IPS-18a (cell line): ENCODE results near the gene PCYT1B.
"Not testable (repeated sequence)": the region's sequence is repeated elsewhere in the genome, so short reads cannot be mapped to it uniquely, and the experiment has no call there.

Experiments used
- H3K27ac ChIP-seq: one replicate; pipeline ENCODE4 v1.5.1; 2013; ENCODE audit warnings: low read length
- H3K27me3 ChIP-seq: one replicate; pipeline ENCODE4 v1.6.1; 2013; ENCODE audit warnings: mild to moderate bottlenecking, low read length; ENCODE audit not compliant: control insufficient read depth, insufficient read depth
- H3K36me3 ChIP-seq: one replicate; pipeline ENCODE4 v1.6.1; 2013; ENCODE audit warnings: low read depth, low read length; ENCODE audit not compliant: control insufficient read depth
- H3K4me1 ChIP-seq: one replicate; pipeline ENCODE4 v1.6.1; 2013; ENCODE audit warnings: low read depth, low read length; ENCODE audit not compliant: control insufficient read depth
- H3K4me3 ChIP-seq: one replicate; pipeline ENCODE4 v1.5.1; 2013; ENCODE audit warnings: low read length
- H3K9ac ChIP-seq: one replicate; pipeline ENCODE4 v1.6.1; 2013; ENCODE audit warnings: mild to moderate bottlenecking, low read length, moderate library complexity
- H3K9me3 ChIP-seq: one replicate; pipeline ENCODE4 v1.6.1; 2013; ENCODE audit warnings: low read depth, low read length; ENCODE audit not compliant: control insufficient read depth

The PCYT1B gene

GRCh38 chrX:24662352-24662751 lies 15.2 kb upstream of the PCYT1B start:
- Histone ChIP-seq H3K27ac (no peak overlapping the region), H3K4me1 (peaks cover 14% of the 10 kb centered on the region), H3K36me3 (no peaks in the 10 kb centered on the region), H3K27me3 (no peaks in the 10 kb centered on the region), H3K9ac (no peak overlapping the region), H3K9me3 (no peaks in the 10 kb centered on the region), H3K4me3 (no peak overlapping the region)

- Histone ChIP-seq H3K4me3 (no peak overlapping the region), H3K9me3 (no peaks in the 10 kb centered on the region), H3K27me3 (no peaks in the 10 kb centered on the region), H3K9ac (no peak overlapping the region), H3K36me3 (no peaks in the 10 kb centered on the region), H3K27ac (no peak overlapping the region), H3K4me1 (peaks cover 14% of the 10 kb centered on the region)
Measured at GRCh38 chrX:24661292-24661691, 14.1 kb upstream of the PCYT1B start.

- H3K9me3 ChIP-seq, result no peaks in the 10 kb centered on the region
Measured at GRCh38 chrX:24659646-24660045, 12.5 kb upstream of the PCYT1B start.

GRCh38 chrX:24659106-24659505 lies 12.0 kb upstream of the PCYT1B start:
- H3K9me3 ChIP-seq, result no peaks in the 10 kb centered on the region
- H3K27me3 ChIP-seq, result no peaks in the 10 kb centered on the region
- no peak overlapping the region for H3K9ac ChIP-seq
- H3K4me3 ChIP-seq, result no peak overlapping the region
- H3K27ac ChIP-seq, result no peak overlapping the region
- peaks cover 14% of the 10 kb centered on the region for H3K4me1 ChIP-seq
- no peaks in the 10 kb centered on the region for H3K36me3 ChIP-seq

More at GRCh38 chrX:24659646-24660045, 12.5 kb upstream of the PCYT1B start:
- Histone ChIP-seq H3K9ac (no peak overlapping the region), H3K27ac (no peak overlapping the region), H3K27me3 (no peaks in the 10 kb centered on the region), H3K36me3 (no peaks in the 10 kb centered on the region), H3K4me3 (no peak overlapping the region), H3K4me1 (peaks cover 14% of the 10 kb centered on the region)

- Histone ChIP-seq H3K27ac (no peak overlapping the region), H3K9ac (no peak overlapping the region), H3K9me3 (no peaks in the 10 kb centered on the region), H3K4me3 (no peak overlapping the region), H3K27me3 (no peaks in the 10 kb centered on the region), H3K36me3 (no peaks in the 10 kb centered on the region), H3K4me1 (peaks cover 14% of the 10 kb centered on the region)
Measured at GRCh38 chrX:24658421-24658820, 11.3 kb upstream of the PCYT1B start.

- no peak overlapping the region for H3K4me3 ChIP-seq
- H3K27ac ChIP-seq, result no peak overlapping the region
- H3K36me3 ChIP-seq, result no peaks in the 10 kb centered on the region
- H3K9ac ChIP-seq, result no peak overlapping the region
- H3K4me1 ChIP-seq, result peaks cover 14% of the 10 kb centered on the region
- no peaks in the 10 kb centered on the region for H3K27me3 ChIP-seq
- no peaks in the 10 kb centered on the region for H3K9me3 ChIP-seq
Measured at GRCh38 chrX:24657671-24658386, 10.7 kb upstream of the PCYT1B start.

GRCh38 chrX:24655679-24656078 lies 8.5 kb upstream of the PCYT1B start:
- H3K9me3 ChIP-seq, H3K9ac ChIP-seq, H3K4me3 ChIP-seq, H3K36me3 ChIP-seq, H3K27me3 ChIP-seq, H3K27ac ChIP-seq: not testable (repeated sequence)
- peaks cover 14% of the 10 kb centered on the region for H3K4me1 ChIP-seq

GRCh38 chrX:24651783-24652182 lies 4.6 kb upstream of the PCYT1B start:
- H3K27ac ChIP-seq, result no peak overlapping the region
- no peaks in the 10 kb centered on the region for H3K9me3 ChIP-seq
- peaks cover 19% of the 10 kb centered on the region for H3K4me1 ChIP-seq
- H3K9ac ChIP-seq, result no peak overlapping the region
- no peaks in the 10 kb centered on the region for H3K27me3 ChIP-seq
- H3K36me3 ChIP-seq, result no peaks in the 10 kb centered on the region
- no peak overlapping the region for H3K4me3 ChIP-seq

- H3K9ac ChIP-seq, result no peak overlapping the region
- H3K36me3 ChIP-seq, result no peaks in the 10 kb centered on the region
- H3K9me3 ChIP-seq, result no peaks in the 10 kb centered on the region
- H3K4me1 ChIP-seq, result peaks cover 29% of the 10 kb centered on the region
- H3K4me3 ChIP-seq, result no peak overlapping the region
- no peaks in the 10 kb centered on the region for H3K27me3 ChIP-seq
- H3K27ac ChIP-seq, result no peak overlapping the region
Measured at GRCh38 chrX:24648495-24648894, 1.3 kb upstream of the PCYT1B start.

- H3K9ac ChIP-seq, result peak overlapping the region; percentile 92
- H3K27me3 ChIP-seq, result no peaks in the 10 kb centered on the region
- peak overlapping the region; percentile 83 for H3K4me3 ChIP-seq
- H3K4me1 ChIP-seq, result peaks cover 43% of the 10 kb centered on the region
- H3K36me3 ChIP-seq, result no peaks in the 10 kb centered on the region
- H3K27ac ChIP-seq, result peak overlapping the region; percentile 96
- H3K9me3 ChIP-seq, result no peaks in the 10 kb centered on the region
Measured at GRCh38 chrX:24646745-24647182, 383 bp downstream of the PCYT1B start.

GRCh38 chrX:24646006-24646405 lies 1.1 kb downstream of the PCYT1B start:
- Histone ChIP-seq H3K4me3 (peak overlapping the region; percentile 83), H3K4me1 (peaks cover 43% of the 10 kb centered on the region), H3K36me3 (no peaks in the 10 kb centered on the region), H3K27ac (peak overlapping the region; percentile 96), H3K27me3 (no peaks in the 10 kb centered on the region), H3K9ac (peak overlapping the region; percentile 92), H3K9me3 (no peaks in the 10 kb centered on the region)

GRCh38 chrX:24643116-24643515 lies 4.0 kb downstream of the PCYT1B start:
- H3K4me3 ChIP-seq, result no peak overlapping the region
- peaks cover 36% of the 10 kb centered on the region for H3K4me1 ChIP-seq
- no peaks in the 10 kb centered on the region for H3K27me3 ChIP-seq
- no peaks in the 10 kb centered on the region for H3K9me3 ChIP-seq
- H3K36me3 ChIP-seq, result no peaks in the 10 kb centered on the region
- no peak overlapping the region for H3K27ac ChIP-seq
- no peak overlapping the region for H3K9ac ChIP-seq
